Suppressor macrophage treated with lipopolysaccharide for 1 hour (primary cell): ENCODE results near the gene UST.
"Not testable (repeated sequence)": the region's sequence is repeated elsewhere in the genome, so short reads cannot be mapped to it uniquely, and the experiment has no call there.

ENCODE experiments used
- DNase-seq, 3 donors: peaks; one replicate each; pipeline ENCODE4 v3.0.0-alpha.2; 2020 to 2022

UST gene

DNA sequence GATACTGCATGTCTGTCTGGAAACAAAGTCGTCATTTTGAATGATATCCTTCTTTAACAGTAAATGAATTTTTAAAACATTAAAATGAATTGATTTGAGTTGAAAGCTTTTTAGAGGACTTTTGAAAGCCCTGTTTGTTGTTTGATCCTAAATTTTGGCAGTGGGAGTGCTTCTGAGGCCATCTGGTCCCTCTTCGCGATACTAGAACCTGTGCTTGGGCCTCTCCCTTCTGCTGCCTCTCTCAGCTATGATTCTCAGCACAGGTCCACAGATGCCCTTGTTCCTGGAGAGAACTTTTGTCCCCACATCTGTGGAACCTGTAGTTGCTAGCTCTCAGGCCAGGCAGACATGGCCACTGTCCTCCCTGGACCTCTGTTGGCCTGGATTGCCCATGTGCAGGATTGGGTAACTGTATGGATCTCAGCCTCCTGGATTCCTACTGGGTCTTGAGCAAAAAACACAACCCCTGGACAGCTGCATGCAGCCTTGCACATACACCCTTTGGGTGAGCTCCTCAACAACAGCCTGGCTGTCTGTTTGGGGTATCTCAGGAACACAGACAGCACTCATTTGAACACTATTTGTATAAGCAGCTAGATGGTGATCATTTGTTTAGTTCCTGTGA, 21.9 kb downstream of the UST start:
- no peak for DNase-seq

DNA sequence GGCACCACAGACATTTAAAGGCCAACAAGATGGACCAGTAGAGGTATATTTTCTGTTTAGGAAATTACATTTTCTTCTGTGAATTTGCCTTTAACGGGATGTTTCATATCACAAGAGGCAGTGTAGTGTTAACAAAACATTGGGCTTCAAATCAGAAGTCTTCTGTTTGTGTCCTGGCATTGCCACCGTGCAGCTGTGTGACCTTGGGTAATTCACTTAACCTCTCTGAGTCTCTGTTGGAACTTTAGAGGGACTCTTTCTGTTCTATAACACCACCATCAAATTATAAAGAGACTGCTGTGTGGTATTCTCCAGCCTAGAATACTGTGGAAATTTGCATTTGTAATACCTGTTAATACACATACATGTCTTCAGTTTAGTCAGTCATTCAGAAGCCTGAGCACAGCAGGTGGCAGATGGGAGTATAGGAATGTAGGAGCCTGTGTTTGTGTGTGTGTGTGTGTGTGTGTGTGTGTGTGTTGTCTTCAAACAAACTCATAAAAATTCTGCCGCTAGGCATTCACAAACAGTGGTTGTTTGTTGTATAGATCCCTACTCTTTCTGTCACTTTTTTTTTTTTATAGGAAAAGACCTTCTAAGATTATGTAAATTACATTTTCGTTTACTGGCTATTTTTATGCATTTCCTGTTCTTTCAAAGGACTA, 22.6 kb downstream of the UST start:
- DNase-seq: no peak

DNA sequence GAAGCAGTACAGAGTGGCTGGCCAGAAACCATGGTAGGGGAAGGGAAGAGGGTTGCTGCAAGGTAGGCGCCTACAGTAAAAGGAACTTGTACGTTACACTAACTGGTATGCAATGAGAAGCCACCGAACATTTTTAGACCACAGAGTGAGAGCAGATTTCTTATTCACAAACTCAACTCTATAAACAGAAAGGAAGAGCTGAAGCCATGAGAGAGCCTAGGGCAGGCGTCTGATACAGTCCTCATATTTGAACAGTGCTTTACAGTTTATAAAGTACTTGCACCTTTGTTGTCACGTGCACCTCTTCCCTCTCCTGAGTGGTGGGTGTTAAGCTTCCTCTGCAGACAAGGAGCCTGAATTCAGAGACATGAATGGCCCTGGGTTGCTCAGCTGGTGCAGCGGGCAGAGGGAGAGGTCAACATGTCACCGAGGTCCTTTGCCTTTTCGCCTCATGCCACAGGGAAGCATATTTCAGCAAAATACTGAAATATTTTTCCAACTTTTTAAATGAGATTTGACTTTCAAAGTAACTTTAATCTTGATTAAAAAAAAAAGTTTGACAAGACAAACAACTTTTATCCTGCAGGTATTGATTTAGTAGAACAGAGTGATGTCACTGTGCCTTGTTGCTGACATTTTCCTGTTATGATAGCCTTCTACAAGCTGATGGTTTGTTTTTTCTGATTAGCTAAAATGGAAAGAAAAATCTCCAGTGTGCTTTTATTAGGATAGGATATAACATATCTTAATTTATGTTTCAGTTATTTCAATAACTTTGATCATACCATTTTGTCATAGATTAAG, 23.8 kb downstream of the UST start:
- no peak for DNase-seq

DNA sequence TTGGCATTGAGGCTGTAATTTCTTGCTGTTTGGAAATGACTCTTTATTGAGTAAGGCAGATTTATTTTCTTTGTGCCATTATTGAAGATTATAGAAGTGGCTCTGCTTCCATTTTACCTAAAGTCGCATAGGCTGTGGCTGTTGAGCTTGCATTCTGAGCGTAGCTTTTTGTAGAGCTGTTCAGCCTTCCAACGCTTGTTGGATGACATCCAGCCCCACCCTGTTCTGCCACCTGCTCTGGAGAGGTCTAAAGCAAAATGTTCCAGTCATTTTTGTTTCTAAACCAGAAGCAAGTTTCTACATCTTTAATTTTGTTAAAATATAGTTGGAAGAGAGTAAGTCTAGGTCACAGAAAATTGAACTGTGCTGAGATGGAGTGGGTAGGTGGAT, 24.4 kb downstream of the UST start:
- no peak for DNase-seq

DNA sequence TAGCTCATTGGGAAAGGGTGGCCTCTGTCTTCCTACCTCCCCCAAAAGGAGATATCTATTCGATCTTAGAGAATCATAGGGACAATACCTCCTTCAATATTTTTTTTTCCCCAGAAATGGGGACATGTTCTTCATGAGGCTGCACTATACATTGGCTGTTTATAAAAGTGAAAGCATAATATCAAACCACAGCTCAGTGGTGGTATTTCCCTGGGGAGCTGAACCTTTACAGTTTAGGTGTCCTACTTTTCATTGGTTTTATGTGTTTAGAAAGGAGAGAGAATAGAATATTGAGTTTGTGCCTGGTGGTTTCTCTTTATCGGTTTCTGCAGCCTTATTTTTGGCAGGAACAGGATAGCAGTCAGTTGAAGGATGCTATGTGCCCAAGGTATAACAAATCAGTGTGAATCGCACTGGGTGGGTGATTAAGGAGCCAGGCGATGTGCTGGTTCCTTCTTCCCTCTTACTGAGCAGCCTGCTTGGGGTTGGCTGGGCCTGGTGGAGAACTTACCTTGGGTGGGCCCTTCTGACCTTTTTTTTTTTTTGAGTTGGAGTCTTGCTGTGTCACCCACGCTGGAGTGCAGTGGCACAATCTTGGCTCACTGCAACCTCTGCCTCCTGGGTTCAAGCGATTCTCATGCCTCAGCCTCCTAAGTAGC, 25.2 kb downstream of the UST start:
- DNase-seq: no peak

DNA sequence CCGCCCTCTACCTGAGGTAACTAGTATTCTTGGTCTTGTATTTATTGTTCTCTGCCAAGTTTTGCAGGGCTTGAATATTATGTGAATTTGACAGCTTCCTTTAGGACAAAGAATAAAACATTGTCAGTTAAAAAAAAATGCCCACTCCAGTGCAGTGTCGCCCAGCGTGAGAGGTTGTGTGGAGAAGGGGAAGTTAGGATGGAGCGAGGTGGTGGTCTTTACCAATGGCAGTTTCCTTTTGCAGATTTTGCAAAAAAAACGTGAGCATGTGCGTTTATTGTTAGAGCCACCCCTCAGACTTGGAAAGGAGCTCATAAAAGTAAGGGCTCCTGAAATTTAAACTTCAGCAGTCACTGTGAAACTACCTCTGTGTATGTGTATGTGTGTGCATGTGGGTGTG, 28.3 kb downstream of the UST start:
- no peak for DNase-seq

DNA sequence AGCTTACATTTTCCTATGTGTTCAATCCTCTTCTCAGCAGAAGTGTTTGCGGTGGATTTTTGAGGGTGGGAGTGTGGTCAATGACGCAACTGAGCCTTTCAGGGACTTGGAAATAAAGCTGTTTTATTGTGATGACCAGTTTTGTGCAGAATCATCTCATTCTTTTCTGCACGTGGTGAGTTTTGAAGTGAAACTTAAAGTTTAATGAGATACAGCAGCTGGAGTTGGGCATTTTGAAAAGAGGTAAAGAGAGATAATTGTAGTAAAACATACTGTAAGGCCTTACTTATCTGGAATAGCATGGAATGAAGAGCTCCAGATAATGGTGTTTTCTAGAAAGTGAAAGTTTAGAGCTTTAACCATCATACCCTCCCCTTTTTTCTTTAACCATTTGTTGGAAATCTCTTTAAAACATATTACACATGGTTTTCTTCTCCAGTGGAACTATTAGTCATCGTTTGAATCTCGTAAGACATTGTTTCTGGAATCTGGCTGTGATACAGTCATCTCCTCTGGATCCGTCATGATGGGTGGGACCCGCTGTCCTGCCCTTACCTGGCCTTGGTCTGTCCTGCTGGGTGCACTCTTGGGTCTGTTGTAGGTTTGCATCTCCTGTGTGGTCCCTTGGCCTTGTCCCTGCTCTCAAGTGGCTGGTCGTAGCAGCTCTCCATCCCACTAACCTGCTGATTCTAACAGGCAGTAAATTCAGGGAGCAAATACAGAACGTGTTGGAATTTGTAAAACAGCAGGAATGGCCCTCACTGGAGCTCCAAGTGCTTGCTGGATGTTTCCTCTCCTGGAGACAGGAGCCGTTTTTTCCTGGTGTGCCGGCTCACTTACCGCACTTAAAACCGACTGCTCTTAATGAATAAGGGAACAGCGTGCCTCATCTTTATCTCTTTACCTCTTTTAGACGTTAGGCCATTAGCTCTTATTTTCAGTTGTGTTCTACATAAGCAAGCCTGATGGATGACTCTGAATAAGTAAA, 29.8 kb downstream of the UST start:
- peak; percentile 37 to 62 (median 61) for DNase-seq

DNA sequence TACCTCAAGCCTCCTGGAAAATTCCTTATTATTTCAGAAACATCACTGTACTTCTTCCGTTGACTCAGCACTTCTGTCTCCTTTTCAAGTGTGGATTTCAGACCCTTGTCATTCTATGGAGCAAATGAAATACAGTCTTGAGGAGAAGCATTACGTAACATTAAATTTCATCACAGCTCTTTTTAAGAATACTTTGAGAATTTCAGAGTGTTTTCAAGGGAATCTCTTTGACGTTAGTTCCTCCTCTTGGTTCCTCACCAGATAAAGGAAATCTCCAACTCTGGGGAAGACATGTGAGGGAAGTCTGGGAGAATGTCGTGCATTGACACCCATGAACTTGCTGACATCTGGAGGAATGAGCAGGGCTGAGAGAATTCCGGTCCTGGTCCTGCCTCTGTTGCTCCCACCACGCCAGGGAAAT, 32.3 kb downstream of the UST start:
- DNase-seq: peak; percentile 70 to 95 (median 89)

DNA sequence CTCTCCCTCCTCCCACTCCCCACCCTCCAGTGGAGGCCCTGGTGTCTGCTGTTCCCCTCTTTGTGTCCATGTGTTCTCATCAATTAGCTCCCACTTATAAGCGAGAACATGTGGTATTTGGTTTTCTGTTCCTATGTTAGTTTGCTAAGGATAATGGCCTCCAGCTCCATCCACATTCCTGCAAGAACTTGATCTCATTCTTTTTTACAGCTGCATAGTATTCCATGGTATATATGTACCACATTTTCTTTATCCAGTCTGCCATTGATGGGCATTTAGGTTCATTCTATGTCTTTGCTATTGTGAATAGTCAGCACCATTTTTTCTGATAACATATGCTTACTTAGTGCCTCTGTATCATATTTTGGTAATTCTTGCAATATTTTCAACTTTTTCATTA, 33.6 kb downstream of the UST start:
- DNase-seq: not testable (repeated sequence)

DNA sequence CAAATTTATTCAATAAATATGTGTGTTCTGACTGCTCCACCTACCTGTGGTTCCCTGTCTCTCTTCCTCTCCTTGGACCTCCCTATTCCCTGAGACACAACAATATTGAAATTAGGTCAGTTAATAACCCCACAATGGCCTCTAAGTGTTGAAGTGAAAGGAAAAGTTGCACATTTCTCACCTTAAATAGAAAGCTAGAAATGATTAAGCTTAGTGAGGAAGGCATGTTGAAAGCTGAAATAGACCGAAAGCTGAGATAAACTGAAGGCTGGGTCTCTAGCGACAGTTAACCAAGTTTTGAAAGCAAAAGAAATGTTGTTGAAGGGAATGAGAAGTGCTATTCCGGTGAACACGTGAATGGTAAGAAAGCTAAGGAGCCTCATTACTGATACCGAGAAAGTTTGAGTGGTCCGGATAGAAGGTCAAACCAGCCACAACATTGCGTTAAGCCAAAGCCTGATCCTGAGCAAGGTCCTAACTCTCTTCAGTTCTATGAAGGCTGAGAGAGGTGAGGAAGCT, 34.1 kb downstream of the UST start:
- no peak for DNase-seq

DNA sequence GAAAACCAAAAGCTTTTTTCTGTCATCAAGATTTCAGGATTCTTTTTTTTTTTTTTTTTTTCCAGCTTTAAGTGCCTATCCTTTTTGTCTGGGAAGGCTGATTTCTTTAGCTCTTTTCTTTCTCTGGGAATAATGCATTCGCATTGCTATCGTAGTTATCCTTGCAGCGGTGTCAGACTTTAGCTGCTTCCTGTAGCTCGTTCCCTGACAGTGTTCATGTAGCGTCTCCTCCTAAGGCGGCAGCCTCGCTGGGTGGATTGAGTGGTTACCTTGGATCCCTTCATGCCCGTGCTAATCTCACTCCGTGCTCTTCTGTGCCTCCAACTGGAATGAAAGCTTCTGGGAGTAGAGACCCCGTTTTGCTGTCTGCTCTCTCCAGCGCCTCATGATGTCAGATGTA, 43.1 kb downstream of the UST start:
- no peak for DNase-seq

DNA sequence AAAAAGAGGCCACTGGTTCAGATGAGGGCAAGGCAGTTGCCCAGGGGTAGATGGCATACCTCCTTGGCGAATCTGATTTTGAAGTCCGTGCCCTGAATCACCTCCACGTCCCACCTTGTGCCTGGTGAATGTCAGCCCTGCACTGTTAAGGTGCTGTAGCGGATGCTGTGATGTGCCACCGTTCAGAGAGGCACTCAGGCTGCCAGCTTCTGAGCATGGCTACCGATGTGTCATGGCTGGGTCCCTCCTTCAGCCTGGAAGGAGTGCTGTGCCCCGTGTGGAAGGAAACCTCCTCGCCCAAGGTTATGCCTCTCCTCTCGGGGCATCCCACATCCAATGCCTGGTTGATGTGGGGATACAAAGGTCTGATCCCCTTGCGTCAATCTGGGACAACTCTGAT, 43.6 kb downstream of the UST start:
- no peak for DNase-seq

DNA sequence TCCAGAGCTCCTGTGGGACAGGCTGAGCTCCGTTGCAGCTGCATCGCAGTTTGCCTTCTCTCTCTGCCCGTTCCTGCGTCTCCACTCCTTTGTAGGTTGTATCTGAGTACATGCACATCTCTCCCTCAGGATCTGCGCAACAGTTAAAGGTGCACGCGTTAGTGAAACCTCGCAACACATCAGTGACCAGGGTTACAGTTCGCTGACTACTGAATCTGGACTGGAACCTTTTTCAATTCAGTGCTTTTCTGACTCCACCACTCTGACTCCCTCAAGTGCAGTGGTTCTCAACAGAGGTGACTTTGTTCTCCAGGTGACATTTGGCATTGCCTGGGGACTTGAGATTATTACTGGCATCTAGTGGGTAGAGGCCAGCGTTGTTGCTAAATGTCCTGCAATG, 44.0 kb downstream of the UST start:
- DNase-seq: no peak

DNA sequence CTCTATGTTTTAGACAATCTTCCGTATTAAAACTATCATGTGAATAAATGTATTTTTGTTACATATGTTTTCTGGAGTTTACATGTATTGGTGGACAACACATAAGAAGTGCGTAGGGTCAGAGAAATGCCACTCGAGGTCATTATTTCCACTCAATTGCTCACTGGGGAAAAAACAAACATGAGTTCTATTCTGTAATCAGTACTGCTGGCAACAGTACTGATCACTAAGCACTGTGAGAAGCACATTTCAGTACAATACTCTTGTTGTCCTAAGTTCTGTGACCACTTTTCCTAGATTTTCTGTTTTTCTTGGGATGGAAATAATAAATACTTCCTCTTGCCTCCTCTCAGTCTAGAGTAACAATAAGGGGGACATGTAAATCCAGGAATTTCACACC, 44.5 kb downstream of the UST start:
- DNase-seq: no peak

DNA sequence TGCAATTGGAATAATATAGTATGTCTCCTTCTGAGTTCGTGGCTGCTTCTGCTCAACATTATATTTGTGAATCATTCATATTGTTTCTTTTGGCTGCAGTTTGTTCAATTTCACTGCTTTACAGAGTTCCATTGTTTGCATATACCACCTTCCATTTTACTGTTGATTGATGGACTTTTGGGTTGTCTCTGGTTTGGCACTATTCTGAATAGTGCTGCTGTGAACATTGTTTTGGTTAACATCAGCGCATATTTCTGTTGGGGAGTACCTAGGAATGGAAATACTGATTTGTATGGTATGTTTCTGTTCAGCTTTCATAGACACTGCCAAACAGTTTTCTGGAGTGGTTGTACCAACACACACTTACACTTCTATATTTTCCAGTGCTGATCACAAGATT, 46.9 kb downstream of the UST start:
- DNase-seq: no peak

DNA sequence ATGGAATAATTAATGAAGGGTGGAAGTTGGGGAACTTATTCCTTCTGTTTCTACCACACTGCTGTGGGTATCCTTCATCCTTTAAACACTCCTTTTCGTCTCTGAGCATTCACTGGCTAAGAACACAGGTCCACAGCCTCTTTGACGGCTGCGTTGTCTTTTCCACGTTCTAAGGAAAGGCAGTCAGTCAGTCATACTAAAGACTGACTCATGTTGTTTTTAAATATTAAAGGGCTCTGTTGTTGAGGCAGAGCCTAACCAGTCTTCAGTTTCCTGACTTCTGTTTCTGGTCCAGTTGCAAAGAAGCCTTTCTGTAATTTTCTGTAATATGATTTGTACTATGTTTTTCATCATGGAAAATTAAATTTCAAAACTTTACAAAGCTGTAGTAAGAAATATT, 48.0 kb downstream of the UST start:
- DNase-seq: no peak

DNA sequence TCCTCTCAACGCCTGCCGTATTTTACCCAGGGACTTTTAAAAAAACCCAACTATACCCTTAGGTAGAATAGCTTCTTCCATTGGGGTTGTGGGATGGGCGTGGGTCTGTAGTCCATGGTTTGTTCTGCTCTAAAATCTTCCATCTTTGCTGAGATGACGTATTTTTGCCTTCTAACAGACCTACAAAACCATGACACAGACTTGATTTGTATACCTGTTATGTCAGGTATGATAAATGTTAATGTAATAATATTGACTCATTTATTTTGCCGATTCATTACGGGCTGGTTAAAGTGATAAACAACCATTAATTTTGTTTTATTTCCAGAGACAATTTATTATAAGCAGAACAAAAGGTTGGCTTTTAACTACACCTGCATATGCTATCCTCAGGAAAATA, 48.7 kb downstream of the UST start:
- DNase-seq: no peak

DNA sequence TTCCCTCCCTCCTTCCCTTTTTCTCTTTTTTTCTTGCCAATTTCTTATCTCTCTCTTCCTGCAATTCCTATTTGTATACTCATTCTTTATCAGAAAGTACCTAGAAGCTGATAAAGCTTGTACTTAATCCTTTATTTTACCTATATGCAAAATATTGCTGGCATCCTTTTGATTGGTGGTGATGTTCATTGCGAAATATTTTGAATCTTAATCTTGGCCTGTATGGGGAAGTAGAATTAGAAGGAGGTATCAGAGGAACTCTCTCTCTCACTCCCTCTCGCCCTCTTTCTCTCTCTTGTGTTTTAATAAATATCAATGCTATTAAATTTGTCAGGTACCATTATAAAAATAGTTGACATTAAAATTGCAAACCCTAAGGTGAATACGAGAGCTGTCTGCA, 52.8 kb downstream of the UST start:
- no peak for DNase-seq

DNA sequence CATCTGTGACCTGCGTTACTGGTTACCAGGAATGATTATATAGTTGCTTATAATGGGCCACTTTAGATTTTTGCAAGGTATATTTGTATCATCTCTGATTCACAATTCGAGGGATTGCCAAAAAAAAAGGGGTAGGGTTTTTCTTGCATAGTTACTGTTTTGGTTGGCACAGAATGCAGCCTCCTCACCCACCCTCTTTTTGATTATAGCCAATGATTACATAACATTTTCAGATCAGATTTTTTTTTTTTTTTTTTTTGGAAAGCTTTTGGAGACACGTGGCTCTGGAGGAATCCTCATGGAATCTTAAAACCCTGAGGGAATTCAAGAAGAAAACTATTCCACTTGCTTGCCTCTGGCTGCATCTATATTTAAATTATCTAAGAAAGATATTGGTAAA, 53.7 kb downstream of the UST start:
- DNase-seq: no peak

DNA sequence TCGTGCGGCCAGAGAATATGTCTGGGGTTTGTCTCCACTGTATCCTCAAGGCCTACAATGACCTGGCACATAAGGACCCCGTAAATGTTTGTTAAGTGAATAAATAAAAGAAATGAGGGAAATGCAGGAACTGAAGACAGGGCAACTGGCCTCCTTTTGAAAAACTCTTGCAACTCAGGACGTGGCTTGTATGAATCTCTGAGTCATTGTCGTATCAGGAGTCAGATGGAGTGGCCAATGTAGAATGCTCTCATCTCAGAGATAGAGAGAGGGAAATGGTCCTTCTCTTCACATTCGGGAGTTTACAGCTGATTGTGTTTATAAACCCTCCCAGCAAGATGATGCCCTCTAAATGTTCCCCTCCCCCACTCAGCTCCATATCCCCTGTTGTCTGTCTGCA, 57.1 kb downstream of the UST start:
- DNase-seq: peak in 1 of 3 donors; percentile 17

DNA sequence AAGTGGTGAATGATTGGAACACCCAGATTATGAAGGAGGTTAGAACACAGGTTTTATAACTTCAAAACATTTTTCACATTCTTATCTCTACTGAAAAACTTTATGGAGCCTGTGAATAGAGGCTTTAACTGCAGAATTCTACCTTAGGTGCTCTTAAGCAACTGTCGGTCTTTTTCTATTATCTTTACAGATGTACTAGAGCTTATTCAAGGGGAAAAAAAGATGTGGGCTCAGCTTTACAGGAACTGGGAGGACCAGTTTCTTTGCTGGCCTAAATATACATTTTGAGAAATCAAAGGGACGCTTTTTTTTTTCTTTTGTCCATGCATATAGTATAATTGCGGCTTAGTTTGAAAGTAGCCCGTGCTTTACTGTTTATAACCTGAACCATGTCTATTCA, 58.9 kb downstream of the UST start:
- DNase-seq: no peak

DNA sequence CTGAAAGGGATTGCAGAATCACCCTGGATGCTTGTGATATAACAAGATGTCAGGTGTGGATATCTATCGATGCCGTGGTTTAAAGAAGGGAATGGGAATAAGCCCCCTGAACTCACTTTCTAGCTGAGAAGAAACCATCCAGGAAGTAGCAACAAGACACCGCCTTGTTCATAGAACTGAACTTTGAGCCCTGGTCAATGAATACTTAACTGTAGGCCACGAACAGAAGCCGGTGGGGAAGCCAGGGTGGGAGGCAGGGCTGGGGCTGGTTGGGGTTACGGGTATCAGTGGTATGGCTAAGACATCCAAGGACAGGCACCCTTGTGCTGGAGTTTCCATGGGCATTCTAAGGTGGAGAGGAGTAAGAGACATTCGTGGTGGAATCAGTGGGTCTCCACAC, 61.0 kb downstream of the UST start:
- no peak for DNase-seq
